Astrocyte of the spinal cord (primary cell): Measurements from ENCODE around the gene INPP5D.
"Not testable (repeated sequence)": the region's sequence is repeated elsewhere in the genome, so short reads cannot be mapped to it uniquely, and the experiment has no call there.

Experiments
- DNase-seq: peaks from one replicate; pipeline ENCODE4 v3.0.0; 2011; ENCODE audit warnings: low read depth, low spot score
- H3K4me3 ChIP-seq: 2 replicates; pipeline ENCODE4 v1.5.1; 2011; ENCODE audit warnings: low read depth, mild to moderate bottlenecking, low read length, moderate library complexity
- in situ Hi-C: cut with HindIII; loops from 2 replicates; pipeline ENCODE4 v1.10.0; 2017; ENCODE audit warnings: low sequenced_read_pairs
- TF ChIP-seq, protein P1 (sequence below): IDR thresholded peaks from 2 replicates; pipeline ENCODE4 v1.5.1; 2012; ENCODE audit warnings: low read depth, mild to moderate bottlenecking, low read length, inconsistent platforms

INPP5D gene

DNA sequence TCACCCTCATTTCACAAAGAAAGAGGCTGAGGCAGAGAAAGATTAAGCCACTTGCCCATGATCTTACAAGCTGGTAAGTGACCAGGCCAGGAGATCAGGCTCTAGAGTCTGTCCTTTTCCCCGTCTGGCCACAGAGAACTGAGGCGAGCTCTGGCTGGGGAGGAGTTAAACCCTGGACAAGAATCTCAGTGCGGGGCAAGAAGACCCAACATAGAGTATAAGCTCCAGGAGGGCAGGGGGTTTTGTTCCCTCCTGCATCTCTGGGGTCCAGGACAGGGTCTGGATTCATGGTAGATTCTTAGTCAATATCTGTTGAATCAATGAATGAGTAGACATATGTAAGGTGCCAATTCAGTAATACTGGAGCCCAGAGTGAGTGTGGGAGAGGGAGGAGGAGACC is 12.9 kb upstream of the INPP5D start:
- H3K4me3 ChIP-seq, result no peak overlapping the region
- no peak for DNase-seq
- in situ Hi-C loops, result no loop called here
- TF ChIP-seq, protein P1, sequence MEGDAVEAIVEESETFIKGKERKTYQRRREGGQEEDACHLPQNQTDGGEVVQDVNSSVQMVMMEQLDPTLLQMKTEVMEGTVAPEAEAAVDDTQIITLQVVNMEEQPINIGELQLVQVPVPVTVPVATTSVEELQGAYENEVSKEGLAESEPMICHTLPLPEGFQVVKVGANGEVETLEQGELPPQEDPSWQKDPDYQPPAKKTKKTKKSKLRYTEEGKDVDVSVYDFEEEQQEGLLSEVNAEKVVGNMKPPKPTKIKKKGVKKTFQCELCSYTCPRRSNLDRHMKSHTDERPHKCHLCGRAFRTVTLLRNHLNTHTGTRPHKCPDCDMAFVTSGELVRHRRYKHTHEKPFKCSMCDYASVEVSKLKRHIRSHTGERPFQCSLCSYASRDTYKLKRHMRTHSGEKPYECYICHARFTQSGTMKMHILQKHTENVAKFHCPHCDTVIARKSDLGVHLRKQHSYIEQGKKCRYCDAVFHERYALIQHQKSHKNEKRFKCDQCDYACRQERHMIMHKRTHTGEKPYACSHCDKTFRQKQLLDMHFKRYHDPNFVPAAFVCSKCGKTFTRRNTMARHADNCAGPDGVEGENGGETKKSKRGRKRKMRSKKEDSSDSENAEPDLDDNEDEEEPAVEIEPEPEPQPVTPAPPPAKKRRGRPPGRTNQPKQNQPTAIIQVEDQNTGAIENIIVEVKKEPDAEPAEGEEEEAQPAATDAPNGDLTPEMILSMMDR, result no peak

DNA sequence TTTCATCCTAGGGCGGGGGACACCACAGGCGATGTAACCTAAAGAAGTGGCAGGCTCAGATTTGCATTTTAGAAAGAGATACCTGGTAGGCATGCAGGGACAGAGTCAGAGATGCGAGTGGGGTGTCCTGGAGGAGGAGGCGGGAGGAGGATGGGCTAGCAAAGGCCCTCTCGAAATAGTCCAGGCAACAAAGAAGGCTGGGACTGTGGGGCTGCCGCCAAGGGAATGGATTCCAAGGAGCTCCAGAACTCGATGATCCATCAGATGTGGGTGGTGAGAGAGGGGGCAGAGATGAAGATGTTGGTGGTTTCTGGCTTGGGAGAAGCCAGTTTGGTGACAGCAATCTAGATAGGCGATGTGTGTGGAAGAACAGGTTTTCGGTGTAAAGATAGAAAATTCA is 12.5 kb upstream of the INPP5D start:
- DNase-seq, result no peak
- in situ Hi-C loops, result no loop called here
- TF ChIP-seq, protein P1, result no peak
- no peak overlapping the region for H3K4me3 ChIP-seq

GRCh38 chr2:233048569-233049193 is 11.5 kb upstream of the INPP5D start:
- no peak for DNase-seq

DNA sequence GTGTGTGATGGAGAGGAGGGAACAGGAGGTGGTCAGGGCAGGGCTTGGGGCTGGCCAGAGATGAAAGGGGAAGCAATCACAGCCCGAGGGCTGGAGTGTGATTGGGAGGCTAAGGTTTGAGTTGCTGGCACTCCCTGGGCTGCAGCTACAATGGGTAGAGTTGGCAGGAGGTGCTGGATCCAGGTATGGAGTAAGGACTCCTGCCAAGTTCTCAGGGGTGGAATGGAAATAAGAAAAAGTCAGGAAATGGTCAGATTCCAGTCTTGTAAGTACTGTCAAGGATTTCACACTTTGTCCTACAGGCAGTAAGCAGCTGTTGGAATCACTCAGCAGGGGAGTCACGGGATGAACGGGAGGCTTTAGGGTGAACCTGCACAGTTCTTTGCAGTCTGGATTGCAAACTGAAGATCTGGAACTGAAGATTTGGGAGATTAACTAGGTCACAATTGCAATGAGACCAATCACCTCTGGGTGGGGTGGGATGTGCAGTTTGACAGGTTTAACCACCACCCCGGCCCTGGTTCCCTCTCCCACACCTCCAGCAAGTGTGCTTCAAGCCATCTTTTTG is 10.9 kb upstream of the INPP5D start:
- DNase-seq, result no peak
- TF ChIP-seq, protein P1, result no peak
- in situ Hi-C loops, result no loop called here

More at GRCh38 chr2:233048569-233049193, 11.5 kb upstream of the INPP5D start:
- TF ChIP-seq, protein P1, result no peak
- in situ Hi-C loops, result no loop called here
- H3K4me3 ChIP-seq, result no peak overlapping the region

GRCh38 chr2:233051241-233052149 is 8.6 kb upstream of the INPP5D start:
- peak; percentile 66 for DNase-seq
- no peak overlapping the region for H3K4me3 ChIP-seq
- in situ Hi-C loops, result no loop called here
- TF ChIP-seq, protein P1, result no peak

More for the DNA sequence above, 10.9 kb upstream of the INPP5D start:
- H3K4me3 ChIP-seq, result no peak overlapping the region

DNA sequence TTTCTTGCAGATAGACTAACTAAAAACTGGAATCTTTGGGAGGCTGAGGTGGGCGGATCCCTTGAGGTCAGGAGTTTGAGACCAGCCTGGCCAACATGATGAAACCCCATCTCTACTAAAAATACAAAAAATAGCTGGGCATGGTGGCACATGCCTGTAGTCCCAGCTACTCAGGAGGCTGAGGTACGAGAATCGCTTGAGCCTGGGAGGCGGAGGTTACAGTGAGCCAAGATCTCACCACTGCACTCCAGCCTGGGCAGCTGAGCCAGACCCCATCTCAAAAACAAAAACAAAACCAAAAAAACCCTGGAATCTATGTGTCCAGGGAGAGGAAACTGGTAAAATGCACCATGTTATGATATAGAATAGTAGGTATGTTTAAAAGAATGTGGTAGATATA is 7.6 kb upstream of the INPP5D start:
- DNase-seq, H3K4me3 ChIP-seq, in situ Hi-C loops: not testable (repeated sequence)
